GM23248 (cell line): Measurements from ENCODE around the gene ATG13.
"Not testable (repeated sequence)": the region's sequence is repeated elsewhere in the genome, so short reads cannot be mapped to it uniquely, and the experiment has no call there.

Source experiments
- EZH2 ChIP-seq: fragments of 200-600 bp; sonication (generic); IDR thresholded peaks from 2 replicates; pipeline ENCODE4 v1.6.1; 2018; ENCODE audit warnings: antibody characterized with exemption, mild to moderate bottlenecking; ENCODE audit not compliant: insufficient read depth, poor library complexity, severe bottlenecking
- EZH2phosphoT487 ChIP-seq: fragments of 200-600 bp; sonication (generic); IDR thresholded peaks from 2 replicates; pipeline ENCODE4 v1.6.1; 2018; ENCODE audit warnings: antibody characterized with exemption, moderate library complexity, mild to moderate bottlenecking, low read depth; ENCODE audit not compliant: insufficient read depth

- TF ChIP-seq EZH2, EZH2phosphoT487: not testable (repeated sequence)
Measured at GRCh38 chr11:46670521-46670920, 53.2 kb downstream of the ATG13 start.
